WTC11 (cell line): ENCODE measurements around the gene ANKRD49. TPM values are rescaled to one million over a fixed set of nuclear protein-coding genes. Genes with fewer than 3 reads are reported as not detected.

Experiments used
- ATAC-seq: fragments of 200-7000 bp; cut with Tn5 transposase; 2 replicates; pipeline ENCODE4 v1.10.0; 2021; ENCODE audit warnings: mild to moderate bottlenecking, moderate library complexity
- CTCF ChIA-PET: fragments of 300-600 bp; sonication (Branson Sonifier 250); formaldehyde crosslinking; loops from one replicate; lab custom pipeline; 2021; ENCODE audit warnings: antibody characterized with exemption; lab: Charles Lee
- POLR2A ChIA-PET: fragments of 350-600 bp; sonication (Branson Sonifier 250); formaldehyde crosslinking; loops from one replicate; lab custom pipeline; 2021; ENCODE audit warnings: antibody characterized with exemption; lab: Charles Lee
- DNase-seq: peaks from one replicate; pipeline ENCODE4 v3.0.0; 2021; ENCODE audit warnings: low spot score
- H3K27ac Mint-ChIP-seq: 2 replicates; pipeline ENCODE4 v1.8.0; 2021; ENCODE audit warnings: mixed read lengths
- H3K27me3 Mint-ChIP-seq: 2 replicates; pipeline ENCODE4 v1.8.0; 2021; ENCODE audit warnings: low read depth, mild to moderate bottlenecking, moderate library complexity, mixed read lengths
- H3K36me3 Mint-ChIP-seq: 2 replicates; pipeline ENCODE4 v1.8.0; 2021; ENCODE audit warnings: mixed read lengths
- H3K4me1 Mint-ChIP-seq: 2 replicates; pipeline ENCODE4 v1.8.0; 2022; ENCODE audit warnings: mixed read lengths
- H3K4me3 Mint-ChIP-seq: 2 replicates; pipeline ENCODE4 v1.8.0; 2021; ENCODE audit warnings: mild to moderate bottlenecking, moderate library complexity, mixed read lengths
- H3K9me3 Mint-ChIP-seq: 2 replicates; pipeline ENCODE4 v1.8.0; 2021; ENCODE audit warnings: mixed read lengths
- CBFB ChIP-seq: sonication (generic); formaldehyde crosslinking; IDR thresholded peaks from 2 replicates; pipeline ENCODE4 v1.8.1; 2022; ENCODE audit warnings: mild to moderate bottlenecking, low read depth, missing genetic modification reagents
- CREM ChIP-seq: sonication (generic); formaldehyde crosslinking; IDR thresholded peaks from 2 replicates; pipeline ENCODE4 v1.8.1; 2022; ENCODE audit warnings: mild to moderate bottlenecking, missing genetic modification reagents, moderate library complexity
- HMGA2 ChIP-seq: fragments of 250-450 bp; sonication (Bioruptor Pico); IDR thresholded peaks from 2 replicates; pipeline ENCODE4 v1.4.0; 2021; ENCODE audit warnings: mild to moderate bottlenecking, moderate library complexity
- IRF2 ChIP-seq: sonication (generic); formaldehyde crosslinking; IDR thresholded peaks from 2 replicates; pipeline ENCODE4 v1.8.0; 2022; ENCODE audit warnings: low read depth, missing genetic modification reagents, borderline replicate concordance
- KAT7 ChIP-seq: sonication (generic); formaldehyde crosslinking; IDR thresholded peaks from 2 replicates; pipeline ENCODE4 v1.8.1; 2023; ENCODE audit warnings: missing genetic modification reagents, mild to moderate bottlenecking, borderline replicate concordance
- MAX ChIP-seq: sonication (generic); formaldehyde crosslinking; IDR thresholded peaks from 2 replicates; pipeline ENCODE4 v1.8.0; 2022; ENCODE audit warnings: mild to moderate bottlenecking, missing genetic modification reagents
- MYBL2 ChIP-seq: sonication (generic); formaldehyde crosslinking; IDR thresholded peaks from 2 replicates; pipeline ENCODE4 v1.8.1; 2023; ENCODE audit warnings: mild to moderate bottlenecking, moderate library complexity, missing genetic modification reagents
- NR1H2 ChIP-seq: sonication (generic); formaldehyde crosslinking; IDR thresholded peaks from 2 replicates; pipeline ENCODE4 v1.9.0; 2021; ENCODE audit warnings: mild to moderate bottlenecking, moderate library complexity, missing genetic modification reagents
- SMAD4 ChIP-seq: sonication (generic); formaldehyde crosslinking; IDR thresholded peaks from 2 replicates; pipeline ENCODE4 v1.8.0; 2022; ENCODE audit warnings: mild to moderate bottlenecking, missing genetic modification reagents
- TP53 ChIP-seq: sonication (generic); formaldehyde crosslinking; IDR thresholded peaks from 2 replicates; pipeline ENCODE4 v1.8.1; 2023; ENCODE audit warnings: mild to moderate bottlenecking, missing genetic modification reagents
- USF2 ChIP-seq: sonication (generic); formaldehyde crosslinking; IDR thresholded peaks from 2 replicates; pipeline ENCODE4 v1.8.1; 2023; ENCODE audit warnings: mild to moderate bottlenecking, missing genetic modification reagents, moderate library complexity
- ZNF138 ChIP-seq: sonication (generic); formaldehyde crosslinking; conservative IDR thresholded peaks from 2 replicates; pipeline ENCODE4 v1.8.1; 2022; ENCODE audit warnings: mild to moderate bottlenecking, moderate library complexity, missing genetic modification reagents
- ZNF317 ChIP-seq: sonication (generic); formaldehyde crosslinking; IDR thresholded peaks from 2 replicates; pipeline ENCODE4 v1.8.1; 2023; ENCODE audit warnings: low read depth, mild to moderate bottlenecking, moderate library complexity, missing genetic modification reagents, borderline replicate concordance
- ZNF396 ChIP-seq: fragments of 250-450 bp; sonication (Bioruptor Pico); IDR thresholded peaks from 2 replicates; pipeline ENCODE4 v1.8.0; 2021; ENCODE audit warnings: mild to moderate bottlenecking, moderate library complexity, borderline replicate concordance
- total RNA-seq: library from RNA; stranded (reverse); gene quantifications from 3 replicates; pipeline ENCODE4 v1.2.3, GENCODE V29; 2021
- TF ChIP-seq, protein P1 (sequence below): sonication (generic); formaldehyde crosslinking; IDR thresholded peaks from 2 replicates; pipeline ENCODE4 v1.8.0; 2022; ENCODE audit warnings: mild to moderate bottlenecking, missing genetic modification reagents
- TF ChIP-seq, protein P2 (sequence below): sonication (generic); formaldehyde crosslinking; conservative IDR thresholded peaks from 2 replicates; pipeline ENCODE4 v1.8.1; 2022; ENCODE audit warnings: mild to moderate bottlenecking, missing genetic modification reagents
- TF ChIP-seq, protein P3 (sequence below): fragments of 250-450 bp; sonication (Bioruptor Pico); IDR thresholded peaks from 2 replicates; pipeline ENCODE4 v1.9.0; 2021; ENCODE audit warnings: mild to moderate bottlenecking
- TF ChIP-seq, protein P4 (sequence below): sonication (generic); formaldehyde crosslinking; IDR thresholded peaks from 2 replicates; pipeline ENCODE4 v1.8.1; 2022; ENCODE audit warnings: mild to moderate bottlenecking, moderate library complexity, missing genetic modification reagents

ANKRD49 gene
- total RNA-seq, 1 experiment from 2014 or later = 9.5 TPM

DNA sequence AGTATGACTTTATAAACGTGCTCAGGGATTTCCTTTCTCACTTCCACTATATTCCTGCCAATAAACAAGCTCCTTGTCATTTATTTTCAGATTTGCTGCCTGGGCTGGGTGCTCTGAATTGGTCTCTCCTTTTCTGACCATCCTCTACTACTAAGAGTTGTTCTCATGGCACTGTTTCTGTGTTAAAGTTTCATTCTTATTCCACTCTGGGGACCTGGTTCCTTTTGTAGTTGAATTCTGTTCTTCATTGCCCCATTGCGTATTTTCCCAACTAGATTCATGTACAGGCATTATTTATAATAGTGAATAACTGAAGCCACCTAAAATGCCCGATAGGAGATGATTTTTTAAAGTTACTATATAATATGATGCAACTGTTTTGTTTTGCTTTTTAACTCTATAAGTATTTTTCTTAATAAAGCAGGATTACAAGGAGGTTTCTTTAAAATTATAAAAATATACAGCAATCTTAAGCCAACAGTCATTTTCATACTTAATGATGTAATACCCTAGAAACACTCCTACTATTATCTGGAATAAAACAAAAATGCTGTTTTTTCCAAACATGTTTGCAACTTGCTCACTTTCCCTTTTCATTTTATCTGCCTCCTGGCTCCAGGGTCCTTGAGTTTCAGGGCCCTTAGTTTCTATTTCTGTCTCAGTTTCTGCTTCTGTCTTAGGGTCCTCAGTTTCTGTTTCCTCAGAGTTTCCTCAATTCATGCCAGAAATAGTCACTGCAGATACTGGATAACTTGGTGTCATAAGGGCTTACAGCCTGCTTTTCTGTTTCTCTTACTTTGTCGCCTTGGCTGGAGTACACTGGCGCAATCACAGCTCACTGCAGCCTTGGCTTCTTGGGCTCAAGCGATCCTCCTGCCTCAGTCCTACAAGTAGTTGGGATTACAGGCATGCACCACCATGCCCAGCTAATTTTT, 40.2 kb downstream of the ANKRD49 start:
- no peaks in the 10 kb centered on the region for H3K4me1 Mint-ChIP-seq
- no peak overlapping the region for H3K27ac Mint-ChIP-seq
- TF ChIP-seq KAT7 (CRISPR knock-in tag) (no peak), HMGA2 (CRISPR knock-in tag) (no peak), CREM (no peak), IRF2 (CRISPR knock-in tag) (no peak), ZNF317 (no peak), NR1H2 (CRISPR knock-in tag) (no peak)
- TF ChIP-seq, protein P1, sequence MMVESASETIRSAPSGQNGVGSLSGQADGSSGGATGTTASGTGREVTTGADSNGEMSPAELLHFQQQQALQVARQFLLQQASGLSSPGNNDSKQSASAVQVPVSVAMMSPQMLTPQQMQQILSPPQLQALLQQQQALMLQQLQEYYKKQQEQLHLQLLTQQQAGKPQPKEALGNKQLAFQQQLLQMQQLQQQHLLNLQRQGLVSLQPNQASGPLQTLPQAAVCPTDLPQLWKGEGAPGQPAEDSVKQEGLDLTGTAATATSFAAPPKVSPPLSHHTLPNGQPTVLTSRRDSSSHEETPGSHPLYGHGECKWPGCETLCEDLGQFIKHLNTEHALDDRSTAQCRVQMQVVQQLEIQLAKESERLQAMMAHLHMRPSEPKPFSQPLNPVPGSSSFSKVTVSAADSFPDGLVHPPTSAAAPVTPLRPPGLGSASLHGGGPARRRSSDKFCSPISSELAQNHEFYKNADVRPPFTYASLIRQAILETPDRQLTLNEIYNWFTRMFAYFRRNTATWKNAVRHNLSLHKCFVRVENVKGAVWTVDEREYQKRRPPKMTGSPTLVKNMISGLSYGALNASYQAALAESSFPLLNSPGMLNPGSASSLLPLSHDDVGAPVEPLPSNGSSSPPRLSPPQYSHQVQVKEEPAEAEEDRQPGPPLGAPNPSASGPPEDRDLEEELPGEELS (CRISPR knock-in tag) = no peak
- TF ChIP-seq, protein P2, sequence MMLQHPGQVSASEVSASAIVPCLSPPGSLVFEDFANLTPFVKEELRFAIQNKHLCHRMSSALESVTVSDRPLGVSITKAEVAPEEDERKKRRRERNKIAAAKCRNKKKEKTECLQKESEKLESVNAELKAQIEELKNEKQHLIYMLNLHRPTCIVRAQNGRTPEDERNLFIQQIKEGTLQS (CRISPR knock-in tag) = no peak
- H3K4me3 Mint-ChIP-seq = no peak overlapping the region
- ATAC-seq (no peak), DNase-seq (no peak)
- ChIA-PET CTCF (interaction anchor here (1.0 kb wide), 1 partner anchor 12 kb away, joined by 4 read pairs; no protein-coding TSS in a partner anchor), POLR2A (no interaction called here)
- no peaks in the 10 kb centered on the region for H3K9me3 Mint-ChIP-seq
- peaks cover 4% of the 10 kb centered on the region for H3K27me3 Mint-ChIP-seq
- no peaks in the 10 kb centered on the region for H3K36me3 Mint-ChIP-seq

DNA sequence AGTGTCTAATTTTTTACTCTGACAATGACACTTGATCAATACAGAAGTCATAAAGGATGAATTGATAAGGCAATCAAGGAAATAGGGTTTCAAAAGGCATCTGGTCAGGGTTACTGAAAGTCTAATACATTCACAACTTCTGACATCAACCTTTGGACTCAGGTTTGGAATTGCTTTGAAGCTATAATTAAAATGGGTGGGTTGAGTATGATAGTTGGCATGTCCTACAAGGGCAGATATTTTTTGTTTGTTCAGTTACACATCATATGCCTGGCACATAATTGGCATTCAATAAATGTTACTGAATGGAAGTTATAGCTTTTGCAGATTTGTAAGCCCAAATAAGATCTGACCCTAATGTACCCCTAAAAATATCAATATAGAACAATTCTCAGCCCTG, 42.6 kb downstream of the ANKRD49 start:
- H3K4me1 Mint-ChIP-seq = no peaks in the 10 kb centered on the region
- DNase-seq (no peak), ATAC-seq (no peak)
- peaks cover 5% of the 10 kb centered on the region for H3K27me3 Mint-ChIP-seq
- CTCF ChIA-PET = no interaction called here
- no peak overlapping the region for H3K27ac Mint-ChIP-seq
- H3K4me3 Mint-ChIP-seq = no peak overlapping the region
- TF ChIP-seq MAX (no peak), USF2 (CRISPR knock-in tag) (no peak), ZNF396 (no peak), SMAD4 (CRISPR knock-in tag) (no peak), TP53 (CRISPR knock-in tag) (no peak), CBFB (no peak), ZNF138 (no peak), MYBL2 (CRISPR knock-in tag) (no peak)
- TF ChIP-seq, protein P3, sequence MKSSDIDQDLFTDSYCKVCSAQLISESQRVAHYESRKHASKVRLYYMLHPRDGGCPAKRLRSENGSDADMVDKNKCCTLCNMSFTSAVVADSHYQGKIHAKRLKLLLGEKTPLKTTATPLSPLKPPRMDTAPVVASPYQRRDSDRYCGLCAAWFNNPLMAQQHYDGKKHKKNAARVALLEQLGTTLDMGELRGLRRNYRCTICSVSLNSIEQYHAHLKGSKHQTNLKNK = no peak
- TF ChIP-seq, protein P4, sequence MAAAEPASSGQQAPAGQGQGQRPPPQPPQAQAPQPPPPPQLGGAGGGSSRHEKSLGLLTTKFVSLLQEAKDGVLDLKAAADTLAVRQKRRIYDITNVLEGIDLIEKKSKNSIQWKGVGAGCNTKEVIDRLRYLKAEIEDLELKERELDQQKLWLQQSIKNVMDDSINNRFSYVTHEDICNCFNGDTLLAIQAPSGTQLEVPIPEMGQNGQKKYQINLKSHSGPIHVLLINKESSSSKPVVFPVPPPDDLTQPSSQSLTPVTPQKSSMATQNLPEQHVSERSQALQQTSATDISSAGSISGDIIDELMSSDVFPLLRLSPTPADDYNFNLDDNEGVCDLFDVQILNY (CRISPR knock-in tag) = no peak
- no peaks in the 10 kb centered on the region for H3K9me3 Mint-ChIP-seq
- POLR2A ChIA-PET = no interaction called here
- H3K36me3 Mint-ChIP-seq = no peaks in the 10 kb centered on the region
